ENCODE measurements around the gene MAMLD1. TPM values are rescaled to one million over a fixed set of nuclear protein-coding genes. Genes with fewer than 3 reads are reported as not detected.

The MAMLD1 gene
- total RNA-seq, result 0.92 and 1.1 TPM in 2 replicates

GRCh38 chrX:150362599-150363481 is at the start of gene MAMLD1:
TSS of gene MAMLD1 (plus strand) at chrX:150363317. CDS start at chrX:150445517, 82,200 bp downstream.

Other genes with a start within 250 kb of the MAMLD1 start
- gene MTM1, start 205.3 kb downstream of the MAMLD1 start, total RNA-seq, result 8.6 and 10.5 TPM in 2 replicates